ENCODE results near the gene PMM1.

DNA sequence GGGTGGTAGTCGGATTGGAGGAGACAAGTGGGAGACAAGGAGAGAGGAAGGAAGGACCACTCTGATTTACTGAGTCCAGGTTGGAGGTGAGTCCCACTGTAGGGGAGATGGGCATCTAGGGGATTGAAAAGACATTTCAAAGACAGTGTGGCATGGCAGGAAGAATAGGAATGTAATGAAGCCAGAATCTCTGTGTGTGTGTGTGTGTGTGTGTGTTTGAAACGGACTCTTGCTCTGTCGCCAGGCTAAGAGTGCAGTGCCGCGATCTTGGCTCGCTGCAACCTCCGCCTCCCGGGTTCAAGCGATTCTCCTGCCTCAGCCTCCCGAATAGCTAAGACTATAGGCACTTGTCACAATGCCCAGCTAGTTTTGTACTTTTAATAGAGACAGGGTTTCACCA lies 33.1 kb downstream of the PMM1 start:
- TF ChIP-seq, protein P1, sequence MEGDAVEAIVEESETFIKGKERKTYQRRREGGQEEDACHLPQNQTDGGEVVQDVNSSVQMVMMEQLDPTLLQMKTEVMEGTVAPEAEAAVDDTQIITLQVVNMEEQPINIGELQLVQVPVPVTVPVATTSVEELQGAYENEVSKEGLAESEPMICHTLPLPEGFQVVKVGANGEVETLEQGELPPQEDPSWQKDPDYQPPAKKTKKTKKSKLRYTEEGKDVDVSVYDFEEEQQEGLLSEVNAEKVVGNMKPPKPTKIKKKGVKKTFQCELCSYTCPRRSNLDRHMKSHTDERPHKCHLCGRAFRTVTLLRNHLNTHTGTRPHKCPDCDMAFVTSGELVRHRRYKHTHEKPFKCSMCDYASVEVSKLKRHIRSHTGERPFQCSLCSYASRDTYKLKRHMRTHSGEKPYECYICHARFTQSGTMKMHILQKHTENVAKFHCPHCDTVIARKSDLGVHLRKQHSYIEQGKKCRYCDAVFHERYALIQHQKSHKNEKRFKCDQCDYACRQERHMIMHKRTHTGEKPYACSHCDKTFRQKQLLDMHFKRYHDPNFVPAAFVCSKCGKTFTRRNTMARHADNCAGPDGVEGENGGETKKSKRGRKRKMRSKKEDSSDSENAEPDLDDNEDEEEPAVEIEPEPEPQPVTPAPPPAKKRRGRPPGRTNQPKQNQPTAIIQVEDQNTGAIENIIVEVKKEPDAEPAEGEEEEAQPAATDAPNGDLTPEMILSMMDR (IDR thresholded peaks at IDR 0.05), result no peak
- TF ChIP-seq RFX5 (IDR thresholded peaks at IDR 0.05; ENCODE audit: low read length), result no peak
- TF ChIP-seq NFIC (IDR thresholded peaks at IDR 0.05; ENCODE audit: borderline replicate concordance), result no peak
- TF ChIP-seq POLR2AphosphoS5 (IDR thresholded peaks at IDR 0.05; ENCODE audit: low read depth, low read length), result no peak
- no peak for TF ChIP-seq YY1 (IDR thresholded peaks at IDR 0.05; ENCODE audit: low read depth)
- TF ChIP-seq, protein P2, sequence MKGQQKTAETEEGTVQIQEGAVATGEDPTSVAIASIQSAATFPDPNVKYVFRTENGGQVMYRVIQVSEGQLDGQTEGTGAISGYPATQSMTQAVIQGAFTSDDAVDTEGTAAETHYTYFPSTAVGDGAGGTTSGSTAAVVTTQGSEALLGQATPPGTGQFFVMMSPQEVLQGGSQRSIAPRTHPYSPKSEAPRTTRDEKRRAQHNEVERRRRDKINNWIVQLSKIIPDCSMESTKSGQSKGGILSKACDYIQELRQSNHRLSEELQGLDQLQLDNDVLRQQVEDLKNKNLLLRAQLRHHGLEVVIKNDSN (IDR thresholded peaks at IDR 0.05; ENCODE audit: borderline replicate concordance, low read depth), result no peak

All from SK-N-SH (cell line).